ENCODE data around the gene PIP5K1C.

- no peak for TF ChIP-seq CTCF (IDR thresholded peaks at IDR 0.05)
- TF ChIP-seq POLR2A (IDR thresholded peaks at IDR 0.05), result no peak
Measured at GRCh38 chr19:3636962-3637361, 63.3 kb downstream of the PIP5K1C start.
